ENCODE data around the gene APBB1.
A peak's percentile ranks its signal among the peaks of the same experiment; 100 is the strongest.

APBB1 gene

DNA sequence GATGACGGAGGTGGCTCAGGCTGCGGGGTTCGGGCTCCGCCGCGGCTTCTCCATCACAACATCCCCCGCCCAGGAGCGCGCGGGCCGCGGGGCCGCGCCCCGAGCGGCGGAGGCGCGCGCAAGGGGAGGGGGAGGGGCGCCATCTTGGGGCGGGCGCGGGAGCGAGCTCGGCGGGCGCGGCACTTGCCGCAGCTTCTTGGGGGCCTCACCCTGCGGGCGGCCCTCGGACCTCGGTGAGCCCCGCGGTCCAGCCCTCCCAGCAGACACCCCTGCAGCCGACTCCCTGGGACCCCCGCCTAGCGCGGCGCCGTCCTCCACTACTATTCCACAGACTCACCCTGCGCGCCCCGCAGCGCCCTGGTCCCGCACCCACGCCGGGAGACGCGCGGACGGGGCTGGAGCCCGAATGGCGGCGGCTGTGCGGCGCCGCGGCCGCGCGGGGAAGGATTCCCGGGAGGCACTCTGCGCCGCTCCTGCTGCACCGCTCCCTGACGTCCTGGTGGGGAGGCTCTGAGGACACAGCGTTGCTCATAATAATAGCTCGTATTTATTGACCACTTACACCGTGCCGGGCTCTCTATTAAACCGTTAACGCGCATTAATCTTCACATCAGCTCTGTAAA is at the start of gene APBB1:
APBB1 (minus strand) TSS at position 86 of the 623 bp plus-strand sequence. CDS start 7,747 bp downstream, outside the sequence.
- peak; percentile 73 for FAIRE-seq

- no peak for FAIRE-seq
Measured at GRCh38 chr11:6459099-6459450, 40.2 kb upstream of the APBB1 start.

DNA sequence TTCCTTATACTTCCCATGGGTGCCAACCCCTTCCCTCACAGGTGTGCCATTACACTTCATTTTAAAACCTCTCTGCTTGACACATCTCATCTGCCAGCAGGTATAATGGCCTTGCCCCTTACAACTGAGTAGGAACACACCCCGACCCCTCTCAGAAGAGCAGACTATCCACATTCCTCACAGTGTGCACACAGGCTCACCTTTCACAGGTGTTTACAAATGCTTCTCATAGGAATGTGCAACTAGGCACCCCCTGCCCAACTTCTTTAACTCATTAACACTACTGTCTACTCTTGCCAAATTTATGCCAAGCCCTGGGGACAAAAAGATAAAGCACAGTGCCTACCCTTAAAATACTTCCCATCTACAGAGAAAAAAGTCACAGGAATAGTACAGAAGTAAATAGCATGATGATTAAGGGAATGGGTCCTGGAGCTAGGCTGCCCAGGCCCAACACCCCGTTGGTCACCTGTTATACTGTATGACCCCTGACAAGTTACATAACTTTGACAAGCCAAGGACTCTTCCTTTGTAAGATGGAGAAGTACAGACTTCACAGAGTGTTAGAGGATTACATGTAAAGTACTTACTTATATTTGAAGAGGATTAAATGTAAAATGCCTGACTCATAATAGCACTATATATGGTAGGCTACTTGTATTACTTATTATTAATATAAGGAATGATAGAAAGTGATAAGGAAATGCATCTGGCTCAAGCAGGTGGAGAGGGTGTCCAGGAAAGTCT is 39.6 kb upstream of the APBB1 start:
- no peak for FAIRE-seq

DNA sequence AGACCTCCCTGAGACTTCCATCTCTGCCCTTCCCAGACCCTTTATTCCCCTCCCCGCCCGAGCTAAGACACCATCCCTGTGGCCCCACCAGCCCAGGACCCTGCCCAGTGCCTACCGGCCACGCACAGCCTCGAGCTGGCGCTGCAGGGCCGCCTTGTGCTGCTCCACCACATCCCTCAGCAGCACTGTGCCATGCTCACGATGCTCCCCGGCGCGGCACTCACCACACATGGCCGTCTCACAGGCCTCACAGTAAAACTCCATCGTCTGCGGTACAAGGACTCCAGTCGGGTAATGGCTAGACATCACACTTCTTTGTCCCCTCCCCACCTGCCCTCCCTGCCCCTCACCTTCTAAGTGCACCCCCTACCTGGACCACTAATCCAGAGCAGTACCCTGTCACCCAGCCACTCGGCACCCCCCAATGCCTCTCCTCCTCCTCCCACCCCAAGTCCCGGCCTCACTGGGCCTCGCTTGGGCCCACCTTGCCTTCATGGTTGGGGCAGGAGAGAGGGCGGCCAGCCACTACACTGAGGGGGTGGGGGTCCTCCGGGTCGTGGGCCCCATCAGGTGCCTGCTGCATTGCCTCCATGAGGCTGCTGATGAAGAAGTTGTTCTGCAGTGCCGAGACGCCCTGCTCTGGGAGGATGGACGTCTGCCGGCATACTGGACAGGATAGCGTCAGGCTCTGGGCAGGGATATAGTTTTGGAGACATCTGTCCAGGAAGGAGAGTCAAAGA is 38.9 kb upstream of the APBB1 start:
- no peak for FAIRE-seq

- FAIRE-seq, result no peak
Measured at GRCh38 chr11:6456361-6457073, 37.6 kb upstream of the APBB1 start.

GRCh38 chr11:6455070-6455469 is 36.2 kb upstream of the APBB1 start:
- no peak for FAIRE-seq

GRCh38 chr11:6453152-6453551 is 34.3 kb upstream of the APBB1 start:
- no peak for FAIRE-seq

DNA sequence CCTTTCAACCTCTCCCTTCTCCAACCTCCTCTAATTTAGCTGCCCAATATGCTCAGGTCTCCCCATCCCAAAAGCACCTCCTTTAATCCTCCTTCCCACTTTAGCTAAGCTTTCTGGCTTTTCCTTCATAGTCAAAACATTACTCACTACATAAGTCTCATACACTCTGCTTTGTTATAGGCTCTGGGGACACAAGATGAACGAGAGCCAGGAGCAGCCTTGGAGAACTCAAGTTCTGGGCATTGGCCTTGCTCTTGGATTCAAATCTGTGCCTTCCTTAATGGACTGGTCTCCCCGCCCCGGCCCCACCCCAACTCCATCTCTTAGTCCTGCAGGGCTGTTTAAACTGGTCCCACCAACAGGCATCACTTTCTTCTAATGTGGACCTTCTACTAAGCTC is 33.3 kb upstream of the APBB1 start:
- FAIRE-seq, result no peak

GRCh38 chr11:6448574-6448973 is 29.7 kb upstream of the APBB1 start:
- no peak for FAIRE-seq

DNA sequence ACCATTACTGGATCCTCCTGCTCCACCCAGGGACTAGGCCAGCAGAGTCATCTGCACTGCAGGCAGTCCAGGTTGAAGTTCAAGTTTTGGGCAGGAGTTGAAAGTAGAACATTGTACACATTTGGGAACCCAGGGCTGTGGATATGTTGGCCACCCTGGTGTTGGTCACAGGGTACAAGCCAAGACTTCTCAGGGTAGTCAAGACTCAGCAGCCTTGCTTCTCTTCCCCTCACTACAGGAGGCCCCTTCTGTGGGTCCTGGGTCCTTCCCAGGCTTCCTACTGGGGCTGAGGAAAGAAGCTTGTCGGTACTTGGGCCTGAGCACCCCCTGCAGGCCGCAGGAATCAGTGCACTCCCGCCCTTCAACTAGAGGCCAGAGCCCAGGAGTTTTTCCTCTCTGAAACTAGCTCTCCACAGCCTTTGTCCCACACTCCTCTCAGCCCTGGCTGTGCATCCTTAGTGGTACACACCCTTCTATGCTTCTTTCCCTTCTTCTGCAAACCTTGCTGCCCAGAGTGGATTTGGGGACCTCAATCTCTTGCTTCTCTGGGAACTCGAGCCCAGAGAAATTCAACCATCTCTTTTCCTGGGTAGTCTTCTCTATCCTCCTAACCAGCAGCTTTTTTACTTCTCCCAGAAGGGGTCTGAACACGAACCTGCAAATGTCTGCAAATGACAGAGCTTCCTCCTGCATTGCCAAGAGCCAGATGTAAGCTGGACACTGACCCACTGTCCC is 24.5 kb upstream of the APBB1 start:
- FAIRE-seq, result no peak

DNA sequence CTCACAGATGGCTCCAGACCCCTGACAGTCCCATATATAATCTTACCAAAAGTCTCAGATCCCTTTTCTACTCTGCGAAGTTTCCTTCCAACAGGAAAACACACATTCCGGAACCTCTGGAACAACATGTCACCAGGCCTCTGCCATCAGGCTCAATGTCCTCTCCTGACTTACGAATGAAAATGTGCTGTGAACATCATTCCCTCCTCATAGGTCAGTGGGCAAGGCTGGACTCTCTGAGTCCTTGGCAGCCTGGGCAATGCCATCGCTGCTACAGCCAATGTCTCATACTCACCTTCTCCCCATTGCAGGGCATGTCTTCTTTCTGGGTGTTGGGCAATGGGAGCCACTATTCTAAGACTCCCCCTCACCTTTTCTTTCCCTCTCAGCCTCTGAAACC is 23.5 kb upstream of the APBB1 start:
- FAIRE-seq, result no peak

DNA sequence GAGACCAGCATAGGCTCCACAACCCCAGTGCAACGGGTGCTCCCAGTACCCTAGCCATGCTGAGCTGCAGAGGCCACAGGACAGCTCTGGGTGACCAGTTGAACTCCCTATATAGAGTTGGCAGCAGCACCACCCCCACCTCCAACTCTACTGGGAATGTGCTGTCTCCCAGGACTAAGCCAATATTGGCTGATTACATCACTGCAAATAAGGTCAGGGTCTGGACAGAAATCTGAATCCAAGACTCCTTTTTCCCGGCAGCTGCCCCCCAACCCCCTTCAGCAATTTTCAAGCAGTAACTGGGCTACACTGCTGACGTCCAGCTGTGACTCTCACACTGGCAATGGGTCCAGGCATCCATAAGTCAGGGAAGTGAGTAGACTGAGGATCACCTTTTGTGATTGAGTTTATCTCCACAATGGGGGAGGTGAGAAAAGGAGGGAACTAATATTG is 22.0 kb upstream of the APBB1 start, which contains the start of gene HPX:
HPX (minus strand) TSS at position 82 of the 453 bp plus-strand sequence; CDS start at position 58, 24 bp downstream.
- no peak for FAIRE-seq

DNA sequence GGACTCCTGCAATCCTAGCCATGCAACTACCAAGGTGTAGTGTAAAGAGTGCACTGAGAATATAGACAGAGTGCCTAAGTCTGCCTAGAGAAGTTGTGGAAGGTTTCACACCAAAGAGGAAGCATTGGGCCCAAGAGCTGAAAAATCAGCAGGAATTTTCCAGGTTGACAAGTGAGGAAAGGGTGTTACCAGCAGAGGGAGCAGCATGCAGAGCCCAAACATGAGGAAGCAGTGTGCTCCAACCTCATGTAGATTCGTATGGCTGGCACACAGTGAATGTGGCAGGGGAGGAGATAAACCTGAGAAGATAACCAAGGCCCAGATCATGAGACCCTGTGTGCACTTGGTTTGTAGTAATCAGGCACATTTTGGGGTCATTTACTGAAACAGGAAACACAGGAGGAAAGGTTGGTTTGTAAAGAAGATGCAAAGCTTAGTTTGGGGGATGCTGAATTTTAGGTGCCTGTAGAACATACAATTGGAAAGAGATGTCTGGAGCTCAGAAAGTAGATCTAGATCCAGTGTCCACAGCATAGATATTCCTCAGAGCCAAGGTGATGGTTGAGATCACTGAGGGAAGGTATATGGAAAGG is 20.2 kb upstream of the APBB1 start:
- no peak for FAIRE-seq

DNA sequence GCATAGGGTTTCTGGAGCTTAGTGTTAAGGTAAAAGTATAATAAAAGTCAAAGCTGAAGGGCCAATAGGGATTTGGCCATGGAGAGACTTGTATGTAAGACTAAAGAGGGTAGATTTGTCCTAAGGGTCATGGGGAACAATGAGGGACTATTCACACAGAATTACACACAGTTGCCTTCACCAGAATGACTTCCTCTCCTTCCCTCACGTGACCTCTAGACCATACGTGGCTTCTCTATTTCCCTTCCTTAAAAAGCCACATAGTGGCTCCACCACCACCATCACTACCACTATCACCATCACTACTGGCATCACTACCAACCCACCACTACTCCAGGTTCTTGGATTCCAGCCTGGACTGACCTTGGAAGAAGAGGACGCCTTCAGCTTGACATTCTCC is 19.1 kb upstream of the APBB1 start:
- FAIRE-seq, result no peak

DNA sequence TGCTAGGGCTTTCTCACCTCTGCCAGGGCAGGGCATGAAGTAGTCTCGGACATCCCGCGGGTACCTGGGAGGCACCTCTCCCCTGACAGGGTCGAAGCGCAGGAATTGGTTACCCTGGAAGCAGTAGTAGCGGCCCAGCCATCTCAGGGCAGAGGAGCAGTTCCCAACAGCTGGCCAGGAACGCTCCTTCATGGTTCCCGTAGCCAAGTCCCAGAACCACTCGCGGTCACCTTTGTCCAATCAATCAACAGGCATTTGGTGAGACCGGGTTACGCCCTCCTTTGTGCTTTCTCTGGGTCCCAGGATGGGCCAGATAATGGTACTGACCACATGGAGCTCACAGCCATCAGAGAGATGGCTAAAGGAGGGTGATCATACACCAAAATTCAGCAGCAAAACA is 18.5 kb upstream of the APBB1 start:
- no peak for FAIRE-seq

GRCh38 chr11:6433998-6434660 is 15.2 kb upstream of the APBB1 start:
- FAIRE-seq, result no peak

- no peak for FAIRE-seq
Measured at GRCh38 chr11:6431861-6432260, 13.0 kb upstream of the APBB1 start.

DNA sequence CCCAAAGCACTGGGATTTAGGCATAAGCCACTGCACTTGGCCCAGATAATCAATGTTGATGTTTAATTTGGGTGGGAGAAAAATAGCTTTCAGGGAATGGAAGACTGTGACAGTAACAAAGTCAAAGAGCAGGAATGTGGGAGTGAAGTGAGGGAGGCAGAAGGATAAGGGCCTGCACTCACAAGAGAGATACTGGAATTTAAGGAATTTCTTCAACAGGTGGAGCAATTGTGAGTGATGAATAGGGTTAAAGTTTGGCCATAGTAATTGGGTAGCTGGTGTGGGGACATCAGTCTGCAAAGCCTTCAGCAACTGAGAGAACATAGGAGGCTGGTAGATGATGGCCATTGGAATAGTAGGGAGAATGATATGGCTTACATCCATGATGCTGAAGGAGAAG is 8.6 kb upstream of the APBB1 start:
- FAIRE-seq, result no peak

- no peak for FAIRE-seq
Measured at GRCh38 chr11:6420677-6421076, 1.8 kb upstream of the APBB1 start.

DNA sequence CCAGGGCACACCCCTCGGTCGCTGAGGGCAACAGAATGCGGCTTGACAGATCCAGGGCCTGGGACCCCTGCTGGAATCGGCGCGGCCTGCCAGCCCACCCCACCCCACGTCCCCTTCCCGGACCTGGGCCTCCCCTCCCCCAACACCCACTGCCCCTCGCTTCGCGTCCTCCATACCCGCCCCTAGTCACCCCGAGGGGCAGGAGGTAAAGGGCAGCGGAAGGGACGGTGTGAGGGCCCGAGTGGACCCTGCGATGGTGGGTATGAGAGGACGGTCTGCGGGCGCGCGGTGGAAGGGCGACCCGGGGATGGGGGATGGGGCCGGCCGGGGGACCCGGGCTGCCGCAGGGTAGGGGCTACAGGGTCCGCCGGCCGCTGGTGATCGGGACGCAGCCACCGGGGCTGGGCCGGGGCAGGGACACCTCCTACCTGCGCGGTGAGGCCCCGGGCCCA is 311 bp downstream of the APBB1 start:
- FAIRE-seq, result no peak

DNA sequence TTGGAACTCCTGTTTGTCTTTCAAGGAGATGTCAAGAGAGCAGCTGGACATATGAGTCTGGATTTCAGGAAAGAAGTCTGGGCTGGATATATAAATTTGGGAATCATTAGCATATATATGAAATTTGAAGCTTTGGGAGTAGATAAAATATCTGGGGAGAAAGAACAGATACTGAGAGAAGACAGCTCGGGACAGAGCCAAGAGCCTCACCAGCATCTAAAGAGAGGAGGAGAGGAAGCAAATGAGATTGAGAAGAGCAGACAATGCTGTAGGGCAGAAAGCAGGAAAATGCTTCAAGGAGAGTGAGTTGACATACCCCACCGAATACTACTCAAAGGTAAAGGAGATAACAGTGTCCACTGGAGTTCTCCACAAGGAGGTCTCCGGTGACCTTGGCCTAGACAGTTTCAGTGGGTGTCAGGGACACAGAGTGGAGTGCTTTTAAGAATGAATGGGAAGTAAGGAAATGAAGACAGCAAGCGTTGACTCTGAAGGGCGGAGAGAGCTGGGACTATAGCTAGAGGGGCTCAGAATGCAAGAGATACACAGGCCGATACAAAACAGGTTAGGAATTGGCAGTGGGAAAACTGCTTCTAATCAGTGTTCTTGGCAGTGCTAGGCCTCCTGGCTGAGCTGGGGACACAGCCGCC is 862 bp downstream of the APBB1 start:
- peak; percentile 5 for FAIRE-seq

Measured in islet of Langerhans (tissue), 1 donor.